Measurements from ENCODE around the gene NSF.

Gene NSF

DNA sequence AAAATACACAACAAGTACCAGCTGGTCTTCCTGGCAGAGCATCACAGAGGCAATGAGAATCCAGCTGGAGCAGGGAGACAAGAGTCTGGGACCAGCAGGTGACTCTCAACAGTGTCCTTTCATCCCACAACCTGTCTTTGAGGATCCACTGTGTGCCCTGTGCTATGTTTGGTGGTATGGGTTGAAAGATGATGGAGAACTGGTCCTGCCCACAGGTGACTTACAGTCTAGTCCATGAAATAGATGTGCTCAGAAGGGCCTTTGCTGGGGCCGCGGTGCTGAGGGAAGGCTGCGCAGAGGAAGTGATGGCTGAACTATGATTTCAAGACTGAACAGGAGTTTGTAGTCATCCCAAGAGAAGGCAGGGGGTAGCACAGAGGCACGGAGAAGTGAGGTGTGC is 210.1 kb downstream of the NSF start:
- no peak for DNase-seq (ENCODE audit: low spot score)

DNA sequence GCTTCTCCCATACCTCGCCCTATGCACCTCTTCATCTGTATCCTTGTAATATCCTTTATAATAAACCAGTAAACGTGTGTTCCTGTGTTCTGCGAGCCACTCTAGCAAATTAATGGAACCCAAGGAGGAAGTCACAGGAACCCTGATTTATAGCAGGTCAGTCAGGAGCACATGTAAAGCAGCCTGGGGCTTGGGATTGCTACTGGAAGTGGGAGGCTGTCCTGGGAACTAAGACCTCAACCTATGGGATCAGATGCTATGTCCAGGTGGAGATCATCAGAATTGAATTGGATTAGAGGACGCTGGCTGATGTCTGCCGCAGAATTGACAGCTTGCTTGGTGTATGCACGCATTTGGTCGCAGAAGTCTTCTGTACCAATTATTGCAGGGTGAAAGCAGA is 212.3 kb downstream of the NSF start:
- DNase-seq (ENCODE audit: low spot score): no peak

DNA sequence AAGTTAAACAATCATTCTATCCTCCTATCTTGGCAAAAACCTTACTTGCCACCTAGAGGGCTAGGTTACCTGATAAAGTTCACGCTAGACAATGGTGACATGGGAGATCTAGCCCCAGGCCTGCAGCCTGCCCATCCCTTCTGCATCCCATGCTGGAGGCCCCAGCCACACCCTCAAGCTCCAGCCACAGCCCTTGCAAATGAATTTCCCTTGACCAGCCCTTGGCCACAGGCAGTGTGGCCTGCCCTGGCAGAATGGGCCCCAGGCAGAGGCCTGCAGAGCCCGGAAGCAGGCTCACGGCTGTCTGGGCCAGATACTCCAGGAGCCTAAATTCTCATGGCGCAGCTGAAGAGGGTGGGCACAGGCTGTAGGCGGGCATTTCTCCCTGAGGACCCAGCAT is 213.1 kb downstream of the NSF start:
- no peak for DNase-seq (ENCODE audit: low spot score)

DNA sequence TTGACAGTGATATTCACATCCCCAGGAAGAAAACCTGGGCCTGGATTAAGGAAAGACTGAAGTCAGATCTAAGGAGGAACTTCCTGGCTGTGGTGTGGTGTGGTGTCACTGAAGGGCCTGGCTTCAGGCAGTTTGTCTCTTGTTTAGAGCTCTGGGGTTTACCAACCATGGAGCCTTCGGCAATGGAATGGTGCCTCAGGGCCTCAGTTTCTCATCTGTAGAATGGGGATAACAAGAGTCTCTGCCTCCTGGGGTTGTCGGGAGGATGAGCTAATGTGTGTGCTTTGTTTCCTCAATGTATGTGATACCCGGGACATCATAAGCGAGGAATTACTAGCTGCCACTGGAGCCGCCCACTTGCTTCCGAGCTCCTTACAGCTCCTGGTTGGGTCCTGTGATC is 215.3 kb downstream of the NSF start:
- no peak for DNase-seq (ENCODE audit: low spot score)
